Testis (tissue), 3 donors: ENCODE results near the gene AQP2. TPM values are rescaled to one million over a fixed set of nuclear protein-coding genes. Genes with fewer than 3 reads are reported as not detected.

Experiments used
- DNase-seq: peaks from one replicate; pipeline ENCODE4 v3.0.0-alpha.2; 2019
- H3K27ac ChIP-seq, 2 donors: fragments of 200-600 bp; sonication (generic); one replicate each; pipeline ENCODE4 v1.5.1; 2019
- H3K27me3 ChIP-seq: fragments of 200-600 bp; sonication (generic); one replicate; pipeline ENCODE4 v1.5.1; 2019
- H3K36me3 ChIP-seq: fragments of 200-600 bp; sonication (generic); one replicate; pipeline ENCODE4 v1.5.1; 2017; ENCODE audit warnings: low read depth; ENCODE audit errors: missing control alignments
- H3K4me1 ChIP-seq: fragments of 200-600 bp; sonication (generic); one replicate; pipeline ENCODE4 v1.5.1; 2019
- H3K4me3 ChIP-seq, 2 donors: fragments of 200-600 bp; sonication (generic); one replicate each; pipeline ENCODE4 v1.5.1; 2017 to 2019
- H3K9me3 ChIP-seq: fragments of 200-600 bp; sonication (generic); one replicate; pipeline ENCODE4 v1.5.1; 2017
- POLR2A ChIP-seq: fragments of 450-650 bp; IDR thresholded peaks from one replicate; pipeline ENCODE4 v1.6.1; 2017; ENCODE audit warnings: antibody characterized with exemption, mild to moderate bottlenecking, moderate library complexity
- WGBS, 2 donors: methylation state at CpG; one replicate each; pipeline ENCODE4 v1.1.5; 2018; 5-methylcytosine and 5-hydroxymethylcytosine counted together
- intact Hi-C: fragments of 100-400 bp; cut with DNase I; formaldehyde crosslinking; loops from one replicate; pipeline ENCODE4 v1.15.1; 2023; ENCODE audit warnings: low total_unique reads
- polyA plus RNA-seq: library from polyadenylated mRNA; stranded (reverse); fragments of 350-450 nt; fragmentation: Illumina TruSeq; extraction: RNeasy Lipid Tissue Mini Kit (QIAGEN cat#74804); gene quantifications from one replicate; pipeline ENCODE4 v1.2.3, GENCODE V29; 2014; ENCODE audit warnings: low read depth, low replicate concordance; ENCODE audit not compliant: insufficient read depth
- total RNA-seq, 2 donors: library from RNA; depleted of rRNA; stranded (reverse); fragments of >200 nt; gene quantifications; one replicate each; pipeline ENCODE4 v1.2.3, GENCODE V29; 2016
- TF ChIP-seq, protein P1 (sequence below), 3 experiments: fragments of 450-650 bp in 2 of 3; fragments of 200-600 bp in 1 of 3; sonication (generic) in 1 of 3; IDR thresholded peaks; one replicate each; pipeline ENCODE4 v1.5.1; 2016 to 2019; ENCODE audit warnings: antibody characterized with exemption in 3 of 3, mild to moderate bottlenecking in 2 of 3, moderate library complexity in 1 of 3

The AQP2 gene
- total and polyA plus RNA-seq, 3 donors from 2014 or later = 0.79 to 1.9 (median 1.1) TPM

DNA sequence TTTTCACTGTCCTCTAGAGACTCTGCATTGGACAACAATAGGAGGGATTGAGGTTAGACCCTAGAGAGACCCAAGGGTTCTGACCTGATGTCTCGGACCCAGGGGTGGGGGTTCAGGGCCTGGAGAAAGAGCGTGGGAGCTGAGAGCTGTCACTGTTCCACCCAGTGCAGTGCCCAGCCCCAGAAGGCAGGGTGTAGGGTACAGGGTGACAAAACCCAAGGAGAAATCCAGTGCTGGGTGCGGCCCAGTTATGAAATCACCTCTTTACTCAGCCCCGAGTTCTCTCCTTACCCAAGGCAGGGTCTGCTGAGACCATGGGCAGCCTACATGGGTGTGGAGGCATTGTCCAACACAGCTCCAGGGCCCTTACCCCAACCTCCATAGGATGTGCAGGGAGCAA lies 2.6 kb downstream of the AQP2 start:
- no peaks in the 10 kb centered on the region for H3K27me3 ChIP-seq
- no peaks in the 10 kb centered on the region for H3K36me3 ChIP-seq
- 84 to 94% methylated on average over 4 of the region's 4 CpGs for WGBS, 2 donors
- no peak overlapping the region for H3K27ac ChIP-seq
- peaks cover 5% of the 10 kb centered on the region for H3K4me1 ChIP-seq
- H3K4me3 ChIP-seq = no peak overlapping the region
- no peak for TF ChIP-seq POLR2A
- TF ChIP-seq, protein P1, sequence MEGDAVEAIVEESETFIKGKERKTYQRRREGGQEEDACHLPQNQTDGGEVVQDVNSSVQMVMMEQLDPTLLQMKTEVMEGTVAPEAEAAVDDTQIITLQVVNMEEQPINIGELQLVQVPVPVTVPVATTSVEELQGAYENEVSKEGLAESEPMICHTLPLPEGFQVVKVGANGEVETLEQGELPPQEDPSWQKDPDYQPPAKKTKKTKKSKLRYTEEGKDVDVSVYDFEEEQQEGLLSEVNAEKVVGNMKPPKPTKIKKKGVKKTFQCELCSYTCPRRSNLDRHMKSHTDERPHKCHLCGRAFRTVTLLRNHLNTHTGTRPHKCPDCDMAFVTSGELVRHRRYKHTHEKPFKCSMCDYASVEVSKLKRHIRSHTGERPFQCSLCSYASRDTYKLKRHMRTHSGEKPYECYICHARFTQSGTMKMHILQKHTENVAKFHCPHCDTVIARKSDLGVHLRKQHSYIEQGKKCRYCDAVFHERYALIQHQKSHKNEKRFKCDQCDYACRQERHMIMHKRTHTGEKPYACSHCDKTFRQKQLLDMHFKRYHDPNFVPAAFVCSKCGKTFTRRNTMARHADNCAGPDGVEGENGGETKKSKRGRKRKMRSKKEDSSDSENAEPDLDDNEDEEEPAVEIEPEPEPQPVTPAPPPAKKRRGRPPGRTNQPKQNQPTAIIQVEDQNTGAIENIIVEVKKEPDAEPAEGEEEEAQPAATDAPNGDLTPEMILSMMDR (IDR thresholded peaks at IDR 0.05) = no peak
- DNase-seq = no peak
- intact Hi-C loops = loop anchor here (10.0 kb wide), 1 partner anchor 88 kb away; no protein-coding TSS in a partner anchor
- H3K9me3 ChIP-seq = no peaks in the 10 kb centered on the region

DNA sequence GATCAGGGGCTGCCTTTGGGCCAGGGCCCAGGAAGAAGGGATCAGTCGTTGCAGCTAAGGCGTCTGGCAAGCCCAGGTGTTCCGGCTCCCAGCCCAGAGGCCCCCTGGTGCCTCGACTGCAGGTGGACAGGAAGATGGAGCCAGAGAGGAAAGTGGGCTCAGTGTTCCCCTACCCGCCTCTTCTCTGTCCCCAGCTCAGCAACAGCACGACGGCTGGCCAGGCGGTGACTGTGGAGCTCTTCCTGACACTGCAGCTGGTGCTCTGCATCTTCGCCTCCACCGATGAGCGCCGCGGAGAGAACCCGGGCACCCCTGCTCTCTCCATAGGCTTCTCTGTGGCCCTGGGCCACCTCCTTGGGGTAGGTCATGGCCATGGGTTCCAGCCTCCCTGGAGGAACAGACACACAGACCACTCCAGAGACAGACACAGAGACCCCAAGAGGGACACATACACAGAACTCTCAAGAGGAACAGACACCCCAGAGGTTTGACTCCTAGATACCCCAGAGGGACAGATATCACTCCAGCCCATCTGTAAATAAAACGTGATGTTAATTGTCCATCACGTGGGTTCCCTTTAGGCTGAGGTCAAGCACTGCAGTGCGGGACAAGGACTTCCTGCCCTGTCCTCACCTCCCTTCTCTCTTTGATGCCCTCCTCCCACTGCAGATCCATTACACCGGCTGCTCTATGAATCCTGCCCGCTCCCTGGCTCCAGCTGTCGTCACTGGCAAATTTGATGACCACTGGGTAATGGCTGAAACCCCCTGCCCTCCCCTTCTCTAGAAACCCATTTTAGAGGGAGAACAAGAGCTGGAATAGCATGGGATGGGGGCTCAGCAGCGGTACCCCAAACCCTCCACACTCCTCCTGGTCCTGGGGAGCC lies 3.7 kb downstream of the AQP2 start:
- TF ChIP-seq POLR2A = no peak
- TF ChIP-seq, protein P1 (IDR thresholded peaks at IDR 0.05) = no peak
- no peaks in the 10 kb centered on the region for H3K9me3 ChIP-seq
- H3K4me1 ChIP-seq = peaks cover 5% of the 10 kb centered on the region
- no peaks in the 10 kb centered on the region for H3K36me3 ChIP-seq
- H3K27ac ChIP-seq = no peak overlapping the region
- DNase-seq = no peak
- no peaks in the 10 kb centered on the region for H3K27me3 ChIP-seq
- intact Hi-C loops = loop anchor here (10.0 kb wide), 1 partner anchor 89 kb away; no protein-coding TSS in a partner anchor
- WGBS, 2 donors = 87 to 88% methylated on average over 13 to 21 of the region's 21 CpGs
- no peak overlapping the region for H3K4me3 ChIP-seq

DNA sequence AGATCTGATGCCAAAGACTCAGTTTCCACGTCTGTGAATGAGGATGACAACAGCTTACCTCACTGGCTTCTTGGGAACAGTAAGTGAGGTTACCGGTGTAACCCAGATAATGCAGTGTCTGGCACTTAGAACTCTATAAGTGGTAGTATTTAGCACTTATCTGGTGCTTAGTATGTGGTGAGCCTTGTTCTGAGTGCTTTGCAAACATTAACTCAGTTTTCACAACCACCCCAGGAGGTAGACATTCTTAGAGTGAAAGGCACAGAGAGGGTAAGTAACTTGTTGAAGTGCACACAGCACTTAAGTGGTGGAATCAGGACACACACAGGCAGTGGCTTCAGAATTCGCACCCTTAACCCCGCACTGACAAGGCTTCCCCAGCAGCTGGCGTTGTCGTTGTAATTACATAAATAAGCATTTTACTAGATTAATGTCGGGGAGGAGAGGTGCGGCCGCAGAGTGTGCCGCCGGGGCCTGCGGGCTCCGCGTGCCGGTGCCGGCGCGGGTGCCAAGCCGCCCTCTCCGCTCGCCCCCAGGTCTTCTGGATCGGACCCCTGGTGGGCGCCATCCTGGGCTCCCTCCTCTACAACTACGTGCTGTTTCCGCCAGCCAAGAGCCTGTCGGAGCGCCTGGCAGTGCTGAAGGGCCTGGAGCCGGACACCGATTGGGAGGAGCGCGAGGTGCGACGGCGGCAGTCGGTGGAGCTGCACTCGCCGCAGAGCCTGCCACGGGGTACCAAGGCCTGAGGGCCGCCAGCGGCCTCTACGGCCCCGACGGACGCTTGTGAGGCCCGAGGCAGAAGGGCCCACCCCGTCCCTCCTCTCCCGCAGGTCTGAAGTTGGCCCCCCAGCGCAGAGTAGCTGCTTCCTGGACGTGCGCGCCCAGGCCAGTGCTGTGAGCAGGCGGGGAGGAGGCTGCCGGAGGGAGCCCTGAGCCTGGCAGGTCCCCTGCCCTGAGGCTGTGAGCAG lies 4.6 kb downstream of the AQP2 start:
- peaks cover 4% of the 10 kb centered on the region for H3K4me1 ChIP-seq
- peak overlapping the region in 1 of 2 donors; percentile 12 for H3K4me3 ChIP-seq
- intact Hi-C loops = loop anchor here (10.0 kb wide), 1 partner anchor 90 kb away; no protein-coding TSS in a partner anchor
- TF ChIP-seq POLR2A = no peak
- TF ChIP-seq, protein P1 (IDR thresholded peaks at IDR 0.05) = no peak
- H3K27ac ChIP-seq = no peak overlapping the region
- no peaks in the 10 kb centered on the region for H3K36me3 ChIP-seq
- H3K27me3 ChIP-seq = no peaks in the 10 kb centered on the region
- DNase-seq = no peak
- WGBS, 2 donors = 39 to 49% methylated on average over 12 to 50 of the region's 53 CpGs
- no peaks in the 10 kb centered on the region for H3K9me3 ChIP-seq

DNA sequence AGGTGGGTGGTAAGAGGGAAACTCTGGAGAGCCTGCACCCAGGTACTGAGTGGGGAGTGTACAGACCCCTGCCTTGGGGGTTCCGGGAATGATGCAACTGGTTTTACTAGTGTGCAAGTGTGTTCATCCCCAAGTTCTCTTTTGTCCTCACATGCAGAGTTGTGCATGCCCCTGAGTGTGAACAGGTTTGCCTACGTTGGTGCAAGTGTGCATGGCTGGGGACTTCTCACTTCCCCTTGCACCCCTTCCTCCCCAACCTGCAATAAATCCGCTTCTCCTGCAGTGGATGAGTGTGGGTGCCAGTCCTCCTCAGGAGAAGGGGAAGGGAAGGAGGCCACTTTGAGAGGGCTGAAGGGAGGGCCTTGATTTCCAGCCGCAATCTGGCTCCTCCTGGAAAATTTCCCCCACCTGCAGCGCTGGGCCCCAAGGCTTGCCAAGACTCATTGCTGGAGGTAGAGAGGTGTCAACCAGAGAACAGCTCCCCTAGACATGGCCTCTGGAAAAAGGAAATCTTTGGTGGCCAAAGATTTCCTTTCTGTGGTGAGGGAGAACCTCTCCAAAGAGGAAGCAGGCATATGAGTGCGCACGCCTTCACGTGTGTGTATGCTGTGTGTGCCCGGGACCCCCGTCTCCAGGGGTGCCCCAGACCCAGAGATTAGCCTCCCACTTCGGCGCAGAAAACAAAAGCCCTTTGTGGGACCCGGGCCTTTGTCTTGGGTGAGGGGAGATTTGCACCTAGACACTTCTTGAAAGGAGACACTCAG lies 5.5 kb downstream of the AQP2 start:
- H3K27me3 ChIP-seq = no peaks in the 10 kb centered on the region

More for the DNA sequence above, 5.5 kb downstream of the AQP2 start:
- intact Hi-C loops = loop anchor here (10.0 kb wide), 1 partner anchor 91 kb away; no protein-coding TSS in a partner anchor
- no peak overlapping the region for H3K4me3 ChIP-seq
- WGBS, 2 donors = 68 to 72% methylated on average over 10 to 13 of the region's 13 CpGs
- H3K36me3 ChIP-seq = no peaks in the 10 kb centered on the region
- H3K9me3 ChIP-seq = no peaks in the 10 kb centered on the region
- TF ChIP-seq POLR2A = no peak
- TF ChIP-seq, protein P1 (IDR thresholded peaks at IDR 0.05) = no peak
- no peak overlapping the region for H3K27ac ChIP-seq
- peaks cover 3% of the 10 kb centered on the region for H3K4me1 ChIP-seq
- no peak for DNase-seq
